Adrenal gland (tissue), 5 donors: Measurements from ENCODE around the gene IFT81.

Source experiments
- POLR2A ChIP-seq, 2 donors: fragments of 450-650 bp; IDR thresholded peaks; one replicate each; pipeline ENCODE4 v1.6.1; 2017; ENCODE audit warnings: antibody characterized with exemption in 2 of 2, mild to moderate bottlenecking in 2 of 2, moderate library complexity in 1 of 2
- TF ChIP-seq, protein P1 (sequence below), 6 experiments: fragments of 450-650 bp in 4 of 6; fragments of 200-600 bp in 2 of 6; sonication (generic) in 1 of 6; IDR thresholded peaks; 1 replicate in 5 of 6; 2 replicates in 1 of 6; pipeline versions ENCODE4 v1.5.1 to v1.8.0; 2016 to 2021; ENCODE audit warnings: antibody characterized with exemption in 6 of 6, mild to moderate bottlenecking in 2 of 6, moderate library complexity in 1 of 6
- donor health status: DM: no; HTN: no; CAD: no.

GRCh38 chr12:110201995-110202394 lies 77.8 kb downstream of the IFT81 start:
- TF ChIP-seq, protein P1, sequence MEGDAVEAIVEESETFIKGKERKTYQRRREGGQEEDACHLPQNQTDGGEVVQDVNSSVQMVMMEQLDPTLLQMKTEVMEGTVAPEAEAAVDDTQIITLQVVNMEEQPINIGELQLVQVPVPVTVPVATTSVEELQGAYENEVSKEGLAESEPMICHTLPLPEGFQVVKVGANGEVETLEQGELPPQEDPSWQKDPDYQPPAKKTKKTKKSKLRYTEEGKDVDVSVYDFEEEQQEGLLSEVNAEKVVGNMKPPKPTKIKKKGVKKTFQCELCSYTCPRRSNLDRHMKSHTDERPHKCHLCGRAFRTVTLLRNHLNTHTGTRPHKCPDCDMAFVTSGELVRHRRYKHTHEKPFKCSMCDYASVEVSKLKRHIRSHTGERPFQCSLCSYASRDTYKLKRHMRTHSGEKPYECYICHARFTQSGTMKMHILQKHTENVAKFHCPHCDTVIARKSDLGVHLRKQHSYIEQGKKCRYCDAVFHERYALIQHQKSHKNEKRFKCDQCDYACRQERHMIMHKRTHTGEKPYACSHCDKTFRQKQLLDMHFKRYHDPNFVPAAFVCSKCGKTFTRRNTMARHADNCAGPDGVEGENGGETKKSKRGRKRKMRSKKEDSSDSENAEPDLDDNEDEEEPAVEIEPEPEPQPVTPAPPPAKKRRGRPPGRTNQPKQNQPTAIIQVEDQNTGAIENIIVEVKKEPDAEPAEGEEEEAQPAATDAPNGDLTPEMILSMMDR (IDR thresholded peaks at IDR 0.05): no peak
- no peak for TF ChIP-seq POLR2A (IDR thresholded peaks at IDR 0.05)
